ENCODE data around the gene IL6ST.
A peak's percentile ranks its signal among the peaks of the same experiment; 100 is the strongest.
"Not testable (repeated sequence)": the region's sequence is repeated elsewhere in the genome, so short reads cannot be mapped to it uniquely, and the experiment has no call there.

IL6ST gene

DNA sequence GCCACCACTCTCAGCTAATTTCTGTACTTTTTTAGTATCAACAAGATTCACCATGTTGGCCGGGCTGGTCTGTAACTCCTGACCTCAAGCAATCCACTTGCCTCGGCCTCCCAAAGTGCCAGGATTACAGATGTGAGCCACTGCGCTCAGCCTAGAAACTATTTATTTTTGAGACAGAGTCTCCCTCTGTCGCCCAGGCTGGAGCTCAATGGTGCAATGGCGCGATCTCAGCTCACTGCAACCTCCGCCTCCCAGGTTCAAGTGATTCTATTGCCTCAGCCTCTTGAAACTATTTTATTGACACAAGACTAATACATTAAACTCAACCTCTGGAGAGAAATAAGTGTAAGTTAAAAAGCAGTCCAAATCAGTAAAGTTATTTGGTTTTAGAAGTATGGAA, 34.0 kb downstream of the IL6ST start:
- DNase-seq, result no peak

DNA sequence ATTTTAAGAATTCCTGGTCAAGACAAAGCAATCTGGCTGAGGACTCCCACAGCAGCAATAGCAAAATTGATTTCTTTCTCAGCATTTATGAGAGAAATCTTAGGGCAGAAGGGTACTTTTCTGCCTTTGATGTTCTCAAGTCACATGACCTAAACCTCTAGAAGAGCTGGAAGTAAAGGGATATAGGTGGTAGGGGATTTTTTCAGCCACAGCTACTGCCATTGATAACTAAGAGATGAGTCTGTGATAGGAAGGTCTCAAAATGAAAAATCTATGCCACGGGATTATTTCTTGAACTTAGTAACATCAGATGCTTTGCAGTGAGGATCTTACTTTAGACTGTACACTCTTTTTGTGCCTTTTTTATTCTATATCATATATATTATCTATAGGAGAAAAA, 35.6 kb downstream of the IL6ST start:
- no peak for DNase-seq

DNA sequence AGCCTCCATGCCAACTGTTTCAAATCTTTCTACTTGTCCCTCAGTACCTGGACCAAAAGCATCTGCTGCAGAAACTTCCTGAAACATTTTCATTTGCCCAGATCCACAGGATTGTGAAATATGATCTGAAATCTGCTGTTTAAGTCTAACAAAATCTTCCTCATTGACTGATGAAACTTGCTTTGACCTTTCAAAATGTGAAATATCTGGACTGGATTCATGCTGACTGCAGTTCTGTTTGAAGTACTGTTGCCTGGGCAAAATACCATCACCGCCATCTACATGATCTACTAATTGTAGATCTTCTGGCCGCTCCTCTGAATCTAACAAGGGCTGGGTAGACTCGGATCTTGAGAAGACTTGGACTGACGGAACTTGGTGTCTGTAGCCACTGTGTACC, 53.6 kb downstream of the IL6ST start:
- DNase-seq, result not testable (repeated sequence)

DNA sequence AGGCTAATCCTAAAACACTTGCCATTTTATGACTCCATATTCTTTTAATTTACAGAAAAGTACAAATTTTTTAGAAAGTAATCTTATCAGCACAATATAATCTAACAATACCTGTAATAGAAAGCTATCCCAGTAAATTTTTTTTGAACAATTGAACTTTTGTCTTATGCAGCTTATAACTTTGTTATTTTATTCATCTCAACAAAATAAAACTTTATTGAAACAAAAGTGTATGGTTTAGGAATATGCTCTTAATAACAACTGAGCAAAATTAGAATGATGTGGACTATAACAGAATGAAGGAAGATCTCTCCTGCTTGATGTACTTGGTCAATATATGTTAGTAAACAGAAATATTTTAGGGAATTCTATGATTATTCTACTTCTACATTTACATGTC, 57.2 kb downstream of the IL6ST start:
- DNase-seq, result not testable (repeated sequence)

DNA sequence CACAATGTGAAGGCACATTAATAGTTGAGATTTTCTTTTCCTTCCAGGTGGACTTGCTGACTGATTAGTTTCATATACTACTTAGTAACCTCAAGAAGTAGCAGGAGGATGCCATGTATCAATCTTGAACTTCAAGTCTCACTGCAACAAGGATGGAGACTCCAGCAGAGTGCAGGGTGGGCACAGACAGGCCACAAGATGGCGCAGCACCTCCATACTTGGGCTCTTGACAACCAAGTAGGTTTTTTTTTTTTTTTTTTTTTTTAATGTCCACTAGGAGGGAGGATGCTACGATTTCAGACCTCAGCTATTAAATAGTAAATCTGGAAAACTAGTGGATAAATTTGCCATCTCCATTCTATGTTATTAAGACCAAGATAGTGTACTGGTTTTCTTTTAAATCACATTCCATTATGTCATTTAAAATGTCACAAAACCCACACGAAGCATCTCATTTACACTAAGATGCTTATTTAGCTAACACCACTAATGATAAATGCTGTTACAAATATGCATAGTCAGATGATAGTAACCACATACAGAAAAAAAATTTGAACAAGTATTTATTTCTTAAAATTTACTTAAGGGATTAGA, 58.6 kb downstream of the IL6ST start:
- DNase-seq, result peak; percentile 29

DNA sequence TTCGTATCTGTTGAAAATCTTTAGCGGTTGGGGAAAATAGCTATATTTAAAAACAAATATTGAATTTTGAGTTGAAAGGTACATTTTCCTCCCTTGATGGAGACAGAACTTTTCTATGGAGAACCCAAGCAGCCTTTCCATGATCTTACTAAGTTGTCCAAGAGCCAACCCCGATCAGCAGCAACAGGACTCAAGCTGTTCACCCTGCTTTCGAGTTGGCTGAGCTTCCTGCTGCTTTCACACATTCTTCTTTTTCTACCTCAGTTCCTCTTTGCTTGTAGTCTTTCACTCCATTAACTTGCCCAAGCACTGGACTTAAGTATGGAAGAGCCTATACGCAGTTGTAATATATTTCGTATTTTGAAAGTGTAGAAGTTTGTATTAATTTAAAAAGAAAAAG, 59.4 kb downstream of the IL6ST start:
- no peak for DNase-seq

DNA sequence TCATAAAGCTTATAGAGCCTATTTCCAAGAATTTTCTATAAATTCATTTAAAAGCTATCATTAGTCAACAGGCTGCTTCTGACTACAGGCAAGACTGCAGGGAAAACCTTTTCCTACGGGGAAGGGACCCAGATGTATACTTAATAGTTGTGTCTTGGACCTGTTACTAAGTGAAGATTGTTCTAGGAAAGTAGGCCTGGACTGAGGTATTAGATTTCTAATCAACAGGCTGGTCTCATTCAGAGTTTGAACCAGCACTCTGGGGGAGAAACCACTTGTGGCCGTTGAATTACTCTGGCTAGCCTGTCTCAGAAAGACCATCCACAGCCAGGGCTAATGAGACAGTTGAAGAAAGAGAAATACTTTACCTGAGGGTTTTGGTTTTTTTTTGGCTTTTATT, 60.0 kb downstream of the IL6ST start:
- no peak for DNase-seq

DNA sequence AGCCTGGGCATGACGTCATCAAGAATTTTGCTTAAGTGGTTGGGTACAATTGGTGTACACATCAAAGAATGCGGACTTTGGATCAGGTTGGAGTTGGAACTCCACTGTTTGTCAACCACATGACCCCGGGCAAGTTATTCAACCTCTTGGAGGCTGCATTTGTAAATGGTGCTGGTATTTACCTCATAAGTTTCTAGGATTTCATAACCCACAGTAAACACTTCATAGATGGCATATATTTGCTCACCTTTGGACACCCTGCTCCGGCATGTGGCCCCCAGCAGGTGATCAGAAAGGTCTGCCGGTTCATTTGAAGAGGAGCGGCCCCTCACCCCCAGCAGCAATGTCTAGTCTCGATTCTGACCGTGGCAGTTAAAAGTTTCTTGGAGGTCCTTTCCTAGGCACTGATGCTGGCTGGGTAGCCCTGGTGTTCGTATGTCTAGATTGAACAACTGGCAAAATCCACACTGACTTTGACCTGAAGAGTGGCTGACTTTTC, 60.6 kb downstream of the IL6ST start:
- no peak for DNase-seq

DNA sequence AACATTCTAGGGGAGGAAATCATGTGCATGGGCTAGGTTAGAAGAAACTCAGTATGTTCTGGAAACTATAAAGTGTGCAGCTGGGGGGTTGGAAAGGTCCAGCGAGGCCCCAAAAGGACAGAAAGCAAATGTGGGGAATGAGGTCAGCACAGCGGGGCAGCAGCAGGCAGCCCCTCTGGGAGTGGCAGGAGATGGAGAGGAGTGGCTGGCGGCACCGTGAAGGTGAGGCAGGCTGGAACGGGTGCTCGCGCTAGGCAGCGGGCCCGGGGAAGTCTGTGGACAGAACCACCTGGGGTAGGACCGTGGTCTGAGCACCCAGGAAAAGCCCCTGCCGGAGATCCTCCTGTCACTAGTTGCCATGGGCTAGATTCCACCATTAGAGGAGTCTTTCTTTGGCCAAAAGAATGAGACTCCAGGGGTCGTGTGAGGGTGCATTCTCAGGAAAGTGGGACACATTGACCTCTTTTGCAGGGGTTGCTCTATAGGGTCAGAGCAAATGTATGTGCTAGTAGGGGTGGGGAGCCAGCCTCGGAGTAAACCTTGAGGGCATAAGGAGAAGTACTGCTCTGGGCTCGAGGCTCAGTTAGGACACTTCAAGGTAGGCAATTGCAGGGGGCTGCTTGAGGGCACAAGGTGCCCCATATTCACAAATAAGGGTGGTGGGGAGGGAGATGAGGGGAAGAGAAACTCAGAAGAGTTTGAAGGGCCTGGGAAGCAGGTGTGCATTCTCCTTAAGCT, 61.2 kb downstream of the IL6ST start:
- no peak for DNase-seq

DNA sequence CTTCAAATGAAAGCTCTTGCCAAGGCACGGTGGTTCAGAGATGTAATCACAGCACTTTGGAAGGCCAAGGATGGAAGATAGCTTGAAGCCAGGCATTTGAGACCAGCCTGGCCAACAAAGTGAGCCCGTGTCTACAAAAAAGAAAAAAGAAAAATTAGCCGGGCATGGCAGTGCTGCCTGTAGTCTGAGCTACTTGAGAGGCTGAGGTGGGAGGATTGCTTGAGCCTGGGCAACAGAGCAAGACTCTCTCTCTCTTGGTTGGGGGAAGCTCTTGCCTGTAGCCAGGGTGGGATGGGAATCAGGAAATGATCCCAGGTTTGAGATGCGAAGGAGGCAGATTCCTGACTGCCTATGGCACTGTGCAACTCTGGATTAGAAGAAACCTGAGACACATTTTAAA, 62.1 kb downstream of the IL6ST start:
- DNase-seq, result no peak

DNA sequence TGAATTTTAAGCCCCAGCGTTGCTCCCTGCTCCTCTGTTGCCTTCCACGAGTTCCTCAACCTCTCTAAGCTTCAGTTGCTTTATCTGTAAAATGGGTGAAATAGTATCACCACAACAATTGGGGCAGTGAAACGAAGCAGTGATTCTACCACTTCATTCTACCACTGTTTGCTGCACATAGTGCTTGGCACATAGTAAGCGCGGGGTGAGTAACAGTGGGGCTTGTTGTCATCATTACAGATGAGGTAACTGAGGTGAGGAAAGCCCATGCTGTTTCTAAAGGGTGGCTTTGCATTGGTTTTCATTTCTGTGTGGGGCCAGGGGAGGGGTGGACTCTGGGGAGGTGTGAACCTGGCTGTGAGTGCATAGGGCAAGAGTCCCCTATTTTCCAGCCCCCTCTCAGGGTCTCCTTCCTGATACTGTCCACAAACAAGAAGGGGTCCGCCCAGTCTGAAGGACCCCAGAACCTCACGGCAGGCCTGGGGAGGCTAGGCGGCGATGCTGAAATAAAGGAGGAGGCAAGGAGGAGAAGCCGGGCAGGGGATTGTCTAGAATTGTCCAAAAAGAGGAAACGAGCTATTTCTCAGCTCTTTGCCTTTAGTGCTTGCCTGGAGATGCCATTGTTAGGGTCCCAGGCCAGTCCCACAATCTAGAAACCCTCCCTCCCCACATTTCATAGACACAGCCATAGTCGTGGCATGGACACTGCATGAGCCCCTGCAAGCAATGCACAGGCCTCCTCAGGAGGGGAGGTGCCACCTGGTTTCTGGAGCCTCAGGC, 65.6 kb downstream of the IL6ST start:
- no peak for DNase-seq

DNA sequence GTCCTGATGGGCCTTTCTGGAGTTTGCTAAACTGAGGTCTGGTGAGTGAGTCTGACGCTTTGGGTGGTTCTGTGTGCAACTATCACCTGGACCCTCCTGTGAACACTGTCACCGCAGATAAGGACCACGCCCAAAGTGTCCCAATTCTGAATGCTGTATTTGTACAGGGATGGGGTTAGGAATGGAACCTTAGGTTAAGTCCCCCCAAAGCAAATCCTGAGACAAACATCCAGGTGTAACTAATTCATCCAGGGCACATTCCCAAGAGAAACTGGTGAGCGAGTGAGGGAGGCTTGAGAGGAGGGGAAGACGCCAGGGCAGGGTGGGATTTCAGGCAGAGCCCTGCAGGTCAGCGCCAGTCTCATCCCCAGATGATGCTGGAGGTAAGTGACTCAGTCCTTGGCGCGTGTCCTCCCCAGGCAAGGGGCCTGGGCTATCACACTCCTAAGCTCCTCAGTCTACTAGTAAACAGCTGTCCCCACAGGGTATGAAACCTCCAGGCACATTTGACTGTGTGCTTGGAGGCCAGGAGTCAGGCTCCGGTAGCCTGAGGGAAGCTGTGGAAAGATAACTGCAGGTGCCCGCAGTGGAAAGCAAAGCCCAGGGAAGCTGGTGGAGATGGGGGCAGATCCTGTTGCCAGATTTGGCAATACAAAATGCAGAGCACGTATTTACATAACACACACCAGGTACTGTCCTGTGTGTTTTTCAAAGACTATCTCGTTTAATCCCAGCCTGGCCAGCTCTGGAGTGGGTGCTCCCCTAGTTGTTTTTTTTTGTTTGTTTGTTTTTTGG, 66.7 kb downstream of the IL6ST start:
- no peak for DNase-seq

DNA sequence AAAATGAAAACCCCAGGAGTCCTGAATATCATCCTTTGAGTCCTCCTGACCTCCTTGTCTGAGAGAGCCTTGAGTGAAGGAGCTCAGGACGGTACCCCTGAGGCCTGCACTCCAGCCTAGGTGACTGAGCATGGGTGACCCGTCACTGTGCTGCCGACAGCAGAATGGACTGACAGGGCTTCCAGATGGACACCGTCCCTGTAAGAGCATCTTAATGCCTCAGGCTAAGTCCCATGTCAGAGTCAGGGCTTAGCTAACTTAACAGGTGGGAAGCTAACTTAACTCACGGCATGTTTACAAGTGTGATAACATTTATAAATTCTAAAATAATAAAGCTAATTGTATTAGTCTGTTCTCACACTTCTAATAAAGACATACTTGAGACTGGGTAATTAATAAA, 68.3 kb downstream of the IL6ST start:
- no peak for DNase-seq

DNA sequence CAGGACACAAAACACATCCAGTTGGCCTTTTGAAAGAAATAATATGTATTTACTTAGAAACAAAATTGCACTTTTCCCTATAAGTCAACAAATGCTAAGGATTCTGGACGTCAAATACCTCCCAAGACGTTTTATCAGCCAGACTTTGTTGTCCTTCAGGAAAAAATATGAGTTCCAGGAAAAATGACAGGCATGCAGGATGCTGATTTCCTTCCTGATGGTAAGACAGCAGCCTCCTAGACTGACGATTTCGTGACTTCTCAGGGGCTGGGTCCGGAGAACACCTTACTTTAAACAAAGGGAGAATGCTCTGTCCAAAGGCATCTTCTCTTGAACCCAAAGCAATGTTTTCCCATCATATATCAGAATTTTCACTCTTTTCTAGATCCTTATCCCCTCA, 69.1 kb downstream of the IL6ST start:
- DNase-seq, result no peak

DNA sequence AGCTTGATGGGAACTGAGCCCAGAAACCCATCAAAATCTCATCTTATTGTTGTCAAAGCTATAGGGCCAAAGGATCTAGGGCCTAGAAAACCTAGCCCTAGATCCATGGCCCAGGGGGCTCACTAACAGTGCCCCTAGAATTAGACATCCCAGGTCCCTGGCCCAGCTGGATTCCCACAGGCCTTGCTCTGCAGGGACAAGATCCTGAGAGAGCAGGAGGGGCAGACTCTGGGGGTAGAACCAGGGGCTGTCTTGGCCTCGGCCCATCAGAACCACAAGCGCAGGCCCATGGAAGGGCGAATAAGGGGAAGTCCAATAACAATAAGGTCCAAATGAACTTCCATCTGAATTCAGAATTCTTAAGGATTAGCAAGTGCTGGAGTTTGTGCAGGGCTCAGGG, 69.6 kb downstream of the IL6ST start:
- DNase-seq, result no peak

DNA sequence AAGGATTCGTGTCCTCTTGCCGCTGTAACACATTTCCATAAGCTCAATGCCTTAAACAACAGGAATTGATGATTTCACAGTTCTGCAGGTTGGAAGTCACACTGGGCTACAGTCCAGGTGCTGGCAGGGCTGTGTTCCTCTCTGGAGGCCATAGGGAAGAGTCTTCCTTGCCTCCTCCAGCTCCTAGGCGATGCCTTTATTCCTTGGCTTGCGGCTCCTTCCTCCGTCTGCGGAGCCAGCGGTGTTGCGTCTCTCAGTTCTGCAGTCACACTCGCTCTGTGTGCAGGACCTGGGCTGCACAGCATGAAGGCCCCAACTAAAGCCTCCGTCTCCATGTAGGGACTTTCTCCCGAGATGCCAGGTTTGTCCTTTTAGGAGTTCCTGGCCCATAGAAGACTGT, 70.0 kb downstream of the IL6ST start:
- DNase-seq, result no peak

DNA sequence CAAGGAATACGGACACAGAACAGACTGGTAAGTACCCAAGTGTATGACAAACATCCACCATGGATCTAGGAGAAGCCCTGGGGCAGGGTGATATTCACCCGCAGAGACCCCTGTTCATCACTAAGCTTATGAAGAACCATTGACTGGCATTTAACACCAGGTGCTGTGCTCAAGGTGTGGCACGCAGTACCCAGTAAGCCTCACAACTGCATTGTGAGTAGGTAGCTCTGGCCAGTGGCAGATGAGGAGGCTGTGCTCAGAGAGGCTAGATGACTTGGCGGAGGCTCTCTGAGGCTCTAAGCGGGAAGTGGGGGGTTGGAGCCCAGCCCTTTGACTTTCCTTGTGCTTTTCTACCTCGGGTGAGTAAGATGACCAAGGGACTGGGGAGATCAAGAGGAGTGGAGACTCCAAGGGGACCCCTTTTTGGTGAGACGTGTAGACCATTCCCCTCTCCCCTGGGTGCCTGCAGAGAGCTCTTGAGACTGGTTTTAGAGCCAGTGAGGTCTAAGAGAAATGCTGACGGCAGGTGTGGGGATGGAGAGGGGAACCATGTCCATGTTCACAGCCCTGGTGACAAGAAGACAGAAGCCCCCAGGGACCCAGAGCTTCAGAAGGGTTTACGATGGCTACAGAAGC, 70.8 kb downstream of the IL6ST start:
- no peak for DNase-seq

DNA sequence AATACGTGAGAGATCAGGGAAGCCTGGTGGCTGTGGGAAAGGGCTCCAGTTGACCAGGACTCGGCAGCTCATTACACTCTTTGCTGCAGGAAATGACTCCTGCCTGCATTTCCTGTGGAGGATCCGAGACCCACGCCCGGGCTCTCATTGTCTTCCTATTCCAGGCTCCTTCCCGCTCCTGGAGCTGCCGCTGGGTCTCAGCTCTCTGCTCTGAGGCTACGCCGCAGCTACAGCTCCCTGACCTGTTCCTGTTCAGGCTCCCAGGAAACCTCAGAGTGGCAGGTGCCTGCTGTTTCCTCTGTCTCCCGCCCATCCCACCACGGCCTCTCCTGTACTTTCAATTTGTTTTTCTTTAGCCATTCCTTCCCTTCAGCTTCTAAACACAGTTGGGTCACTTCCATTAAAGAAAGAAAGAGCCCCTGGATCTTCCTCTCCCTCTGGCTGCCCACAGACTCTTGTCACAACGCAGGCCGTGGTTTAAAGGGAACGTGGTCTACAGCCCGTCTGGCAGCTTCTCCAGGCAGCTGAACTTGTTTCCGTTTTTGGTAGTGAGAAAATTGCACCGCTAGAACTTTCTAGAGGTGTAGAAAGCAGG, 71.5 kb downstream of the IL6ST start:
- no peak for DNase-seq

DNA sequence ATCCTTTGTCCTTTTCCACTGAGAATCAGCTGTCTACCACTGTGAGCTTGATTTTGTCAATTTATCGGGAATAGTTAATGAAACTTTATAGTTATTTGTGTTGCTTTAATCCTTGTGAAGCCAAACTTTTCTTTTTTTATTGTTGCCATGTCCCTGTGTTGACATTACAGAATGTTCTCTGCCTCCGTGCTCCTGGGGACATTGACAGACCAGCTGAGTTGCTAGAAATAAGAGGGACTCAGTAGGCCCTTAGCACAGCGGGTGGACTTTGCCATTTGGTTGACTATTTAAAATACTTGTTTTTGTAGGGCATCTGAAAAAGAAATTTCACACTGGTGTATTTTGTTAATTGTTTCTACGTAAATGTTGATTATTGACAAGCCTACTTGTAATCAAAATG, 73.1 kb downstream of the IL6ST start:
- no peak for DNase-seq

DNA sequence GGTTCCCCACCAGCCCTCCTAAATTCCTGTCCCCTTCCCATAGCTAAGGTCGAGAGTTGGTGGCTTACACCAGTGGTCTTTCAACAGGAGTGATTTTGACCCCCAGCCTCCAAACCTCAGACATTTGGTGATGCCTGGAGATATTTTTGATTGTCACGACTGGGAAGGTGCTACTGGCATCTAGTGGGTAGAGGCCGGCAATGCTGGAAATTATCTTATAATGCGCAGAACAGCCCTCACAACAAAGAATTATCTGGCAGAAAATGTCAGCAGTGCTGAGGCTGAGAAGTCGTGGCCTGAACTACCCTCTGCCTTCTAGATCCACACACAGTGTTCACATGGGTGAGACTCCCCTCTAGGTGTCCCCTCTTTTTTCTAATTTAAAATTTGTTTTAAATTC, 74.0 kb downstream of the IL6ST start:
- no peak for DNase-seq

DNA sequence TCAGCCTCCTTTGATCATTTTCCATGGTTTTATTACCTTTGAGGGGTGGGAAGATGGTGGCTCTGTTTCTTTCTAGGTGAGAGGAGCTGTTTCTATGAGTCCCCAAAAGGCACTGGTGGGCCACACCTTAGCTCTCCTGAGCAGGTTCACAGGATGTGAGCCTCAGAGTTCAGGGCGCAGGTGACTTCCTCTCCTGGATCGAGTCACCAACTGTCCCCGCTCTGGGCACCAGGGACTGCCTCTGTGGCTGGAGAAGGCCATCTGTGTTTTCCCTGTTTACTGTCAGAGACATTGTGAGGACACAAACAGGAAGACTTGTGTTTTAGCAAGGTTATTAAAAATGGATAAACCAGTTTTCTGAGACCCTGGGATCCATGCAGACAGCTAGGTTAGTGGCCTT, 75.1 kb downstream of the IL6ST start:
- DNase-seq, result no peak

Data from DMS 273 treated with DMSO at 0.1 percent for 48 hours (cell line).